Measurements from ENCODE around the gene ADGRG4. TPM values are rescaled to one million over a fixed set of nuclear protein-coding genes. Genes with fewer than 3 reads are reported as not detected.

The ADGRG4 gene
- total and polyA plus RNA-seq, 2 donors from 2014 or later = 0.13 TPM; not detected in 1

- no peak for DNase-seq
- no peak overlapping the region for H3K9ac ChIP-seq (ENCODE audit: low read length in 3 of 3)
- H3K4me3 ChIP-seq (ENCODE audit: low read length in 3 of 3) = no peak overlapping the region
- no peaks in the 10 kb centered on the region for H3K27me3 ChIP-seq (ENCODE audit: control insufficient read depth, insufficient read depth, low read length)
- H3K36me3 ChIP-seq (ENCODE audit: control insufficient read depth in 2 of 3, insufficient read depth in 3 of 3, low read length in 3 of 3) = no peaks in the 10 kb centered on the region
- intact Hi-C loops (cut with DNase I) = no loop called here
- no peaks in the 10 kb centered on the region for H3K9me3 ChIP-seq (ENCODE audit: control insufficient read depth in 2 of 3, insufficient read depth in 1 of 3, low read length in 3 of 3)
- H3K4me1 ChIP-seq (ENCODE audit: control insufficient read depth in 2 of 3, insufficient read depth in 2 of 3, low read depth in 1 of 3, low read length in 3 of 3) = no peaks in the 10 kb centered on the region
- H3K27ac ChIP-seq (ENCODE audit: low read depth in 2 of 2, low read length in 2 of 2) = no peak overlapping the region
- TF ChIP-seq CTCF (IDR thresholded peaks at IDR 0.05; ENCODE audit: borderline replicate concordance, extremely low read depth, insufficient read depth) = no peak
- FAIRE-seq = no peak
Observed at GRCh38 chrX:136425996-136426395, 125.2 kb downstream of the ADGRG4 start.

GRCh38 chrX:136431625-136432024, 130.9 kb downstream of the ADGRG4 start:
- Histone ChIP-seq H3K9me3 (ENCODE audit: control insufficient read depth in 2 of 3, insufficient read depth in 1 of 3, low read length in 3 of 3) (no peaks in the 10 kb centered on the region), H3K27me3 (ENCODE audit: control insufficient read depth, insufficient read depth, low read length) (no peaks in the 10 kb centered on the region), H3K27ac (ENCODE audit: low read depth in 2 of 2, low read length in 2 of 2) (no peak overlapping the region), H3K4me1 (ENCODE audit: control insufficient read depth in 2 of 3, insufficient read depth in 2 of 3, low read depth in 1 of 3, low read length in 3 of 3) (no peaks in the 10 kb centered on the region), H3K36me3 (ENCODE audit: control insufficient read depth in 2 of 3, insufficient read depth in 3 of 3, low read length in 3 of 3) (no peaks in the 10 kb centered on the region), H3K9ac (ENCODE audit: low read length in 3 of 3) (no peak overlapping the region), H3K4me3 (ENCODE audit: low read length in 3 of 3) (no peak overlapping the region)
- intact Hi-C loops (cut with DNase I) = no loop called here
- no peak for DNase-seq
- TF ChIP-seq CTCF (IDR thresholded peaks at IDR 0.05; ENCODE audit: borderline replicate concordance, extremely low read depth, insufficient read depth) = no peak
- no peak for FAIRE-seq

- intact Hi-C loops (cut with DNase I) = no loop called here
- FAIRE-seq = no peak
- DNase-seq = no peak
Observed at GRCh38 chrX:136437774-136438173, 137.0 kb downstream of the ADGRG4 start.

More at GRCh38 chrX:136437774-136438173, 137.0 kb downstream of the ADGRG4 start:
- no peaks in the 10 kb centered on the region for H3K36me3 ChIP-seq (ENCODE audit: control insufficient read depth in 2 of 3, insufficient read depth in 3 of 3, low read length in 3 of 3)
- H3K27ac ChIP-seq (ENCODE audit: low read depth in 2 of 2, low read length in 2 of 2) = no peak overlapping the region
- no peaks in the 10 kb centered on the region for H3K27me3 ChIP-seq (ENCODE audit: control insufficient read depth, insufficient read depth, low read length)
- no peaks in the 10 kb centered on the region for H3K9me3 ChIP-seq (ENCODE audit: control insufficient read depth in 2 of 3, insufficient read depth in 1 of 3, low read length in 3 of 3)
- H3K4me1 ChIP-seq (ENCODE audit: control insufficient read depth in 2 of 3, insufficient read depth in 2 of 3, low read depth in 1 of 3, low read length in 3 of 3) = no peaks in the 10 kb centered on the region
- no peak overlapping the region for H3K4me3 ChIP-seq (ENCODE audit: low read length in 3 of 3)
- no peak overlapping the region for H3K9ac ChIP-seq (ENCODE audit: low read length in 3 of 3)
- TF ChIP-seq CTCF (IDR thresholded peaks at IDR 0.05; ENCODE audit: borderline replicate concordance, extremely low read depth, insufficient read depth) = no peak

Data from kidney (tissue), 14 donors.